Gastroesophageal sphincter (tissue), 4 donors: ENCODE results near the gene RUNX2. TPM values are rescaled to one million over a fixed set of nuclear protein-coding genes. Genes with fewer than 3 reads are reported as not detected.

Experiments used
- ATAC-seq: fragments of 150-250 bp; one replicate; pipeline ENCODE4 v1.9.1; 2016; ENCODE audit warnings: mild to moderate bottlenecking, moderate library complexity
- H3K27ac ChIP-seq, 4 donors: fragments of 200-600 bp; sonication (generic) in 3 of 4; 1 replicate in 3 of 4; 2 replicates in 1 of 4; pipeline ENCODE4 v1.5.1; 2016 to 2019
- H3K27me3 ChIP-seq: fragments of 200-600 bp; sonication (generic); one replicate; pipeline ENCODE4 v1.5.1; 2019
- H3K36me3 ChIP-seq, 2 donors: fragments of 200-600 bp; sonication (generic); one replicate each; pipeline ENCODE4 v1.5.1; 2019; ENCODE audit warnings: control low read depth in 1 of 2
- H3K4me1 ChIP-seq, 3 donors: fragments of 200-600 bp; sonication (generic); 1 replicate in 2 of 3; 2 replicates in 1 of 3; pipeline ENCODE4 v1.5.1; 2016 to 2019; ENCODE audit warnings: control low read depth in 2 of 3
- H3K4me3 ChIP-seq, 2 donors: fragments of 200-600 bp; sonication (generic); one replicate each; pipeline ENCODE4 v1.5.1; 2019; ENCODE audit warnings: mild to moderate bottlenecking in 1 of 2, moderate library complexity in 1 of 2
- H3K9me3 ChIP-seq, 3 donors: fragments of 200-600 bp; sonication (generic); one replicate each; pipeline ENCODE4 v1.5.1; 2017 to 2019; ENCODE audit warnings: control low read depth in 2 of 3
- EP300 ChIP-seq: sonication (generic); formaldehyde crosslinking; IDR thresholded peaks from one replicate; pipeline ENCODE4 v1.6.1; 2017; ENCODE audit warnings: antibody characterized with exemption, mild to moderate bottlenecking
- POLR2A ChIP-seq, 2 donors: fragments of 450-650 bp; IDR thresholded peaks; one replicate each; pipeline ENCODE4 v1.6.1; 2017; ENCODE audit warnings: antibody characterized with exemption in 2 of 2, mild to moderate bottlenecking in 2 of 2, moderate library complexity in 1 of 2
- POLR2AphosphoS5 ChIP-seq: sonication (generic); formaldehyde crosslinking; IDR thresholded peaks from one replicate; pipeline ENCODE4 v1.6.1; 2017; ENCODE audit warnings: antibody characterized with exemption
- WGBS, 2 donors: methylation state at CpG; one replicate each; pipeline ENCODE4 v1.1.5; 2018; ENCODE audit warnings: low coverage in 1 of 2; 5-methylcytosine and 5-hydroxymethylcytosine counted together
- total RNA-seq, 4 donors: library from RNA; depleted of rRNA; stranded (reverse); fragments of >200 nt; gene quantifications; one replicate each; pipeline ENCODE4 v1.1.0, GENCODE V29; 2016
- TF ChIP-seq, protein P1 (sequence below), 4 experiments: fragments of 200-600 bp in 2 of 4; fragments of 450-650 bp in 2 of 4; sonication (generic) in 1 of 4; IDR thresholded peaks; one replicate each; pipeline ENCODE4 v1.5.1; 2017 to 2019; ENCODE audit warnings: antibody characterized with exemption in 4 of 4, mild to moderate bottlenecking in 2 of 4, moderate library complexity in 2 of 4

RUNX2 gene
- total RNA-seq, 4 donors from 2014 or later: 0.16 to 0.94 (median 0.65) TPM

DNA sequence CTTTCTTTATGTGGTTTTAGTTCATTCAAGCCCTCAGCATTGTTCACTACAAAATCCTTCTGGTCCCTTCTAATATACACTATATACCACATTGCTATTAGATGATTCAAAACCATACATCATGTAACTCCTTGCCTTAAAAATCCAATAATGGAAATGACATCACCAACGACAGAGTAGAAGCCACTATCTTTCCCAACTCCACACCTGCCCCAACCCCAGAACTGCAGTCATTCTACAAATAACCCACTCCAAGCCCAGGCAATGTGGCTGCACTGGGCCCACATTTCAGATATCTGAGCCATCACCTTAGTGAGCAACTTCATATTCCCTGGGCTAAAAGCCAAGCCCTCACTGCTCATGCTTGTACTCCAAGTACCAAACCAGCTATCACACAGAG, 22.6 kb upstream of the RUNX2 start:
- no peak overlapping the region for H3K27ac ChIP-seq
- H3K9me3 ChIP-seq: no peaks in the 10 kb centered on the region
- H3K4me1 ChIP-seq: no peaks in the 10 kb centered on the region
- WGBS, 2 donors: 86 to 90% methylated on average over 1 of the region's 1 CpG
- TF ChIP-seq, protein P1, sequence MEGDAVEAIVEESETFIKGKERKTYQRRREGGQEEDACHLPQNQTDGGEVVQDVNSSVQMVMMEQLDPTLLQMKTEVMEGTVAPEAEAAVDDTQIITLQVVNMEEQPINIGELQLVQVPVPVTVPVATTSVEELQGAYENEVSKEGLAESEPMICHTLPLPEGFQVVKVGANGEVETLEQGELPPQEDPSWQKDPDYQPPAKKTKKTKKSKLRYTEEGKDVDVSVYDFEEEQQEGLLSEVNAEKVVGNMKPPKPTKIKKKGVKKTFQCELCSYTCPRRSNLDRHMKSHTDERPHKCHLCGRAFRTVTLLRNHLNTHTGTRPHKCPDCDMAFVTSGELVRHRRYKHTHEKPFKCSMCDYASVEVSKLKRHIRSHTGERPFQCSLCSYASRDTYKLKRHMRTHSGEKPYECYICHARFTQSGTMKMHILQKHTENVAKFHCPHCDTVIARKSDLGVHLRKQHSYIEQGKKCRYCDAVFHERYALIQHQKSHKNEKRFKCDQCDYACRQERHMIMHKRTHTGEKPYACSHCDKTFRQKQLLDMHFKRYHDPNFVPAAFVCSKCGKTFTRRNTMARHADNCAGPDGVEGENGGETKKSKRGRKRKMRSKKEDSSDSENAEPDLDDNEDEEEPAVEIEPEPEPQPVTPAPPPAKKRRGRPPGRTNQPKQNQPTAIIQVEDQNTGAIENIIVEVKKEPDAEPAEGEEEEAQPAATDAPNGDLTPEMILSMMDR (IDR thresholded peaks at IDR 0.05): no peak
- no peak for ATAC-seq
- H3K36me3 ChIP-seq: no peaks in the 10 kb centered on the region
- no peak overlapping the region for H3K4me3 ChIP-seq
- no peaks in the 10 kb centered on the region for H3K27me3 ChIP-seq

DNA sequence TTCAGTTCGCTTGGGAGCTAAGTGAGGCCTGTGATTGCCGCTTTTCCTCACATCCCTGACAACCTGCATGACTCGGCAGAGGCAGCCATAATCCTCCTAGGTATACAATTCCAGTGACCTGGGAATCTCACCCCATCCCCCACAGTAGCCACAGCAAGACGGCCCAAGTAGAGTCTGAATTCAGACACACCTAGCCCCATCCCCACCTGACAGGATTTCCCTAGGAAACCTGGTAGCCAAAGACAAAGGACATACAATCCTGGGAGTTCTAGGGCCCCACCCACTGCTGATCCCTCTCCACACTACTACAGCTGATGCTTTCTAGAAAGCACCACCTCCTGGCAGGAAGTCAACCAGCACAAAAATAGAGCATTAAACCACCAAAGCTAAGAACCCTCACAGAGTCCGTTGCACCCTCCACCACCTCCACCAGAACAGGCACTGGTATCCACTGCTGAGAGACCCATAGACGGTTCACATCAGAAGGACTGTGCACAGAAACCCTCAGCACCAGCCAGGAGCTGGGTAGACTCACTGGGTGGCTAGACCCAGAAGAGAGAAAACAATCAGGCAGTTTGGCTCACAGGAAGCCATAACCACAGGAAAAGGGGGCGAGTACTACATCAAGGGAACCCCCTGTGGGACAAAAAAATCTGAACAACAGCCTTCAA, 17.9 kb upstream of the RUNX2 start:
- no peaks in the 10 kb centered on the region for H3K36me3 ChIP-seq
- WGBS, 2 donors: 91 to 100% methylated on average over 3 to 7 of the region's 7 CpGs

GRCh38 chr6:45314146-45314545, 14.0 kb upstream of the RUNX2 start:
- Histone ChIP-seq H3K4me1 (no peaks in the 10 kb centered on the region), H3K27me3 (no peaks in the 10 kb centered on the region), H3K9me3 (no peaks in the 10 kb centered on the region), H3K4me3 (no peak overlapping the region), H3K27ac (no peak overlapping the region), H3K36me3 (no peaks in the 10 kb centered on the region)
- ATAC-seq: no peak
- no peak for TF ChIP-seq POLR2AphosphoS5
- no peak for TF ChIP-seq POLR2A (IDR thresholded peaks at IDR 0.05)
- no peak for TF ChIP-seq EP300
- TF ChIP-seq, protein P1 (IDR thresholded peaks at IDR 0.05): no peak
- 51 to 60% methylated on average over 1 to 5 of the region's 5 CpGs for WGBS, 2 donors

More for the DNA sequence above, 17.9 kb upstream of the RUNX2 start:
- no peaks in the 10 kb centered on the region for H3K4me1 ChIP-seq
- no peak for ATAC-seq
- H3K9me3 ChIP-seq: no peaks in the 10 kb centered on the region
- H3K27me3 ChIP-seq: no peaks in the 10 kb centered on the region
- H3K4me3 ChIP-seq: no peak overlapping the region
- TF ChIP-seq EP300 (no peak), POLR2AphosphoS5 (no peak), POLR2A (IDR thresholded peaks at IDR 0.05) (no peak)
- TF ChIP-seq, protein P1 (IDR thresholded peaks at IDR 0.05): no peak
- no peak overlapping the region for H3K27ac ChIP-seq

GRCh38 chr6:45320349-45320748, 7.8 kb upstream of the RUNX2 start:
- WGBS, 2 donors: 60 to 92% methylated on average over 1 to 4 of the region's 4 CpGs
- no peaks in the 10 kb centered on the region for H3K4me1 ChIP-seq
- no peaks in the 10 kb centered on the region for H3K36me3 ChIP-seq
- no peak overlapping the region for H3K4me3 ChIP-seq
- H3K27ac ChIP-seq: no peak overlapping the region
- H3K9me3 ChIP-seq: no peaks in the 10 kb centered on the region
- TF ChIP-seq POLR2AphosphoS5 (no peak), EP300 (no peak), POLR2A (IDR thresholded peaks at IDR 0.05) (no peak)
- TF ChIP-seq, protein P1 (IDR thresholded peaks at IDR 0.05): no peak
- no peak for ATAC-seq
- no peaks in the 10 kb centered on the region for H3K27me3 ChIP-seq

DNA sequence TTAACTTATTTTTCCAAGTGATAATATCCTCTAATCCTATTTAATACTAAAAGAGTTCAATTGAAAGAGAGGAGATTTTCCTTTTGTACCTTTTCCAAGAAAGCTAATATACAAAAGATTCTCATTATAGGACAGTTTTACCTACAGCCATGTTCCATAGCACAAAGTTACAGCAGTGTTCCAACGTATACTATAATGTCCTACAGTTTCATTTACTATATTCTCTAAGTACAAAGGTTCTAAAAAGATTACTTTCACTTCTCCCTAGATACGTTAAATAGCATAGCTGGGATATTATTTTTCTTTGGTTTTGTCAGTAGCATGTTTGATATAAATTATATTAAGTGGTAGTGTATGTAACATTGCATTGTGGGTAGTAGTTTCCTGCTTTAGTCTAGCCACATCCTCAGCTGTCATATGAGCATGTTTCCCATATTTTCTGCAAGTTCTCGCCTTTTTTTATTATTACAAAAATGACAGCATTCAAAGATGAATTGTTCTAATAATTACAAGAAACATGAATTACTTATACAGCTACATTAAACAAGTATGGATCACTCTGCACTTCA, 4.4 kb upstream of the RUNX2 start:
- peaks cover 0 to 8% (median 0%) of the 10 kb centered on the region in 3 donors for H3K4me1 ChIP-seq
- no peak overlapping the region for H3K4me3 ChIP-seq
- WGBS, 2 donors: 73 to 74% methylated on average over 3 of the region's 3 CpGs
- ATAC-seq: no peak
- no peaks in the 10 kb centered on the region for H3K27me3 ChIP-seq
- TF ChIP-seq EP300 (no peak), POLR2AphosphoS5 (no peak), POLR2A (IDR thresholded peaks at IDR 0.05) (no peak)
- TF ChIP-seq, protein P1 (IDR thresholded peaks at IDR 0.05): no peak
- no peak overlapping the region for H3K27ac ChIP-seq
- no peaks in the 10 kb centered on the region for H3K9me3 ChIP-seq
- H3K36me3 ChIP-seq: no peaks in the 10 kb centered on the region
